ENCODE measurements around the gene SMAD6.

SMAD6 gene

DNA sequence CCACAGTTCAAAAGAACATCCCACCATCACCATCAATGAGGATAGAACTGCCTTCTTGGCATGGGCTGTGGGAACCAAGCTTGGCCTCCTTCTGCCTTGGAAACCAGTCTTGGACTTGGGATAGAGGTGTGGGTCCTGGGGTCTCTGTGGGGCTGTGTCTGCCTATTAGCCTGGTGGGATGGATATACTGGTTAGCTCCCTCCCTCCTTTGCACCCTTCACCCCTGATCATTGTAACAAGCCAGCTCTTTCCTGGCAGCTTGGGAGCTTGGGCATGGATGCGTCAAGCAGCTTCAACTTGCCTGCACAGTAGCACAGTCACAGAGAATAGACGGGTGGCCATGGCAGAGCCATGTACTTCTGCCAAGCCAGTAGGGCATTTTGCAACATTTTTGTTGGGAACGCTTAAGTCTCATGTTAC is 65.2 kb downstream of the SMAD6 start:
- no peaks in the 10 kb centered on the region for H3K9me3 ChIP-seq (ENCODE audit: control insufficient read depth, low read length)
- TF ChIP-seq, protein P1, sequence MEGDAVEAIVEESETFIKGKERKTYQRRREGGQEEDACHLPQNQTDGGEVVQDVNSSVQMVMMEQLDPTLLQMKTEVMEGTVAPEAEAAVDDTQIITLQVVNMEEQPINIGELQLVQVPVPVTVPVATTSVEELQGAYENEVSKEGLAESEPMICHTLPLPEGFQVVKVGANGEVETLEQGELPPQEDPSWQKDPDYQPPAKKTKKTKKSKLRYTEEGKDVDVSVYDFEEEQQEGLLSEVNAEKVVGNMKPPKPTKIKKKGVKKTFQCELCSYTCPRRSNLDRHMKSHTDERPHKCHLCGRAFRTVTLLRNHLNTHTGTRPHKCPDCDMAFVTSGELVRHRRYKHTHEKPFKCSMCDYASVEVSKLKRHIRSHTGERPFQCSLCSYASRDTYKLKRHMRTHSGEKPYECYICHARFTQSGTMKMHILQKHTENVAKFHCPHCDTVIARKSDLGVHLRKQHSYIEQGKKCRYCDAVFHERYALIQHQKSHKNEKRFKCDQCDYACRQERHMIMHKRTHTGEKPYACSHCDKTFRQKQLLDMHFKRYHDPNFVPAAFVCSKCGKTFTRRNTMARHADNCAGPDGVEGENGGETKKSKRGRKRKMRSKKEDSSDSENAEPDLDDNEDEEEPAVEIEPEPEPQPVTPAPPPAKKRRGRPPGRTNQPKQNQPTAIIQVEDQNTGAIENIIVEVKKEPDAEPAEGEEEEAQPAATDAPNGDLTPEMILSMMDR (IDR thresholded peaks at IDR 0.05), result no peak
- H3K4me2 ChIP-seq (ENCODE audit: low read length), result no peak overlapping the region
- H3K4me1 ChIP-seq, result no peaks in the 10 kb centered on the region
- H3K27ac ChIP-seq, result no peak overlapping the region
- H3K4me3 ChIP-seq (ENCODE audit: low read depth, low read length), result no peak overlapping the region
- no peaks in the 10 kb centered on the region for H3K27me3 ChIP-seq (ENCODE audit: control insufficient read depth, insufficient read depth, low read length)
- H3K9ac ChIP-seq, result no peak overlapping the region
- no peaks in the 10 kb centered on the region for H3K79me2 ChIP-seq
- H3K36me3 ChIP-seq (ENCODE audit: control insufficient read depth, insufficient read depth, low read length), result no peaks in the 10 kb centered on the region
- no peak overlapping the region for H2AFZ ChIP-seq

DNA sequence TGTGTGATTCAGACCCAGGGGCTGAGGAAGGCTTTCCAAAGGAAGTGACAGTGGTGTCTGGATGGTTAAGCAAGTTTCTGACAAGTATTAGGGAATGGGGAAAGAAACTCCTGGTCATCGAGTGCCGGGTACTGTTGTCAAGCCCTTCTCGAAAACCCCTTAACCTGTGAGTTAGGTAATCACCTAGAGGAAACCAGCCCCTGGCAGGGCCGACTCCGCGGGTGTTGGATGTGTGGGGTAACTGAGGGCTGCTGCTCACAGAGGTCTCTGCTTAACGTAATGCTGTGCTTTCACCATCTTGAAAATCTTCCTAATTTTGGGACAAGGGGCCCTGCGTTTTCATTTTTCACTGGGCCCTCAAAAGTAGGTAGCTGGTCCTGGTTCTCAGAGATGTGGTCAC is 67.0 kb downstream of the SMAD6 start:
- Histone ChIP-seq H3K79me2 (no peaks in the 10 kb centered on the region), H3K27me3 (ENCODE audit: control insufficient read depth, insufficient read depth, low read length) (no peaks in the 10 kb centered on the region), H3K4me1 (peaks cover under 1% of the 10 kb centered on the region), H2AFZ (no peak overlapping the region), H3K9me3 (ENCODE audit: control insufficient read depth, low read length) (no peaks in the 10 kb centered on the region), H3K36me3 (ENCODE audit: control insufficient read depth, insufficient read depth, low read length) (no peaks in the 10 kb centered on the region), H3K4me2 (ENCODE audit: low read length) (no peak overlapping the region), H3K4me3 (ENCODE audit: low read depth, low read length) (no peak overlapping the region), H3K27ac (no peak overlapping the region), H3K9ac (no peak overlapping the region)
- TF ChIP-seq, protein P1 (IDR thresholded peaks at IDR 0.05), result no peak

DNA sequence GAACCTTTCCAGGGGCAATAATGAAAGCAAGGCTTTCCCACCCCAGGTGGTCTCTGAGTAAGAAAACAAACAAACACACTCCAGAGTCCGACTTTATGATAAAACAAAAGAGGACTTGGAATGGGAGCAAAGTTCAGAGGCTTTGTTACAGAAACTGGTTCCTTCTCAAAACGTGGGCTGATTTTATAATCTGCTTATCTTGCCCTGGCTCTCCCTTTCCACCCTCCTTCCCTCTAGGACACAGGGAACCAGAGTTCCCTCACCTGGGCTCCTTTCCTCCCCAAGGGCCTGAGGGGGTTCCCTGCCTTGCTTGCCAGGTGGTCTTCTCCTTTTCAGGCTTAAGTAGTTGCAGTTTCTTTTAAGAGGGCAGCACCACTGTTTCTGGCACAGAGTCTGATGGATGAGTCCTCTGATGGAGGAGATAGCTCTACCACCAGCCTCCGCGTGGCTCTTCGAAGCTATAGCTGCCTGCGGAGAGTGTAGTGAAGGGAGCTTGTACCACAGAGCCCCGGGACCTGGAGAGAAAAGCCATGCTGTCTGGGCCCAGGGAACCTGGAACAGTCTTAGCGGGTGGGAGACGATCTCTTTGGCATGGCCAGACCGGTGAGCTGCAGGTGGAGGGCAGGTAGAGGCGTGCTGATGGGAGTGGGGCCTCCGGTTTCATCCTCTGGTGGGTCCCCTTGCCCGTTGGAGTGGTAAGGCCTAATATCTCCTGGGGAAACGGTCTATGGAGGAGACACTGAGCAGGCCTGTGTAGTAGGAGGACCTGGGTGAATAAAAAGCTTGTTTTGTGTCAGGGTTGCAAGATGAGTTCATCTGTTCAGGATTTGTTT is 68.7 kb downstream of the SMAD6 start:
- Histone ChIP-seq H3K27ac (no peak overlapping the region), H3K4me2 (ENCODE audit: low read length) (no peak overlapping the region), H3K9me3 (ENCODE audit: control insufficient read depth, low read length) (no peaks in the 10 kb centered on the region), H2AFZ (no peak overlapping the region), H3K27me3 (ENCODE audit: control insufficient read depth, insufficient read depth, low read length) (no peaks in the 10 kb centered on the region), H3K79me2 (no peaks in the 10 kb centered on the region), H3K36me3 (ENCODE audit: control insufficient read depth, insufficient read depth, low read length) (no peaks in the 10 kb centered on the region), H3K4me3 (ENCODE audit: low read depth, low read length) (no peak overlapping the region), H3K4me1 (peaks cover 4% of the 10 kb centered on the region), H3K9ac (no peak overlapping the region)
- TF ChIP-seq, protein P1 (IDR thresholded peaks at IDR 0.05), result no peak

DNA sequence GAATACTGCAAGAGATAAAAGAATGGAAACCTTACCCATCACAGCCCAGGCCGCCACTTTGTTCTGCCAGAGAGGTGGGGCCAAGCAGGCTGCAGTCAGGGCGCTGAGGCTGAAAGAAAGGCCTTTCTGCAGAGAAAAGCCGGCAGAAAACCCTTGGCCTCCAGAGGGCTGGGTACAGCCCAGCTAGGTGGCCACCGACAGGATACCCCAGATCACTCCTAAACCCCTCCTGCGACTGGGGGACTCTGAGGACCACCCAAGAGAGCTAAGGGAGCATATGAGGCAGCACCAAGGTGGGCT is 69.3 kb downstream of the SMAD6 start:
- H3K4me2 ChIP-seq (ENCODE audit: low read length), result no peak overlapping the region
- H3K9me3 ChIP-seq (ENCODE audit: control insufficient read depth, low read length), result no peaks in the 10 kb centered on the region
- H3K36me3 ChIP-seq (ENCODE audit: control insufficient read depth, insufficient read depth, low read length), result no peaks in the 10 kb centered on the region
- TF ChIP-seq, protein P1 (IDR thresholded peaks at IDR 0.05), result no peak
- no peak overlapping the region for H3K27ac ChIP-seq
- H3K4me3 ChIP-seq (ENCODE audit: low read depth, low read length), result no peak overlapping the region
- H3K9ac ChIP-seq, result no peak overlapping the region
- no peaks in the 10 kb centered on the region for H3K27me3 ChIP-seq (ENCODE audit: control insufficient read depth, insufficient read depth, low read length)
- H3K79me2 ChIP-seq, result no peaks in the 10 kb centered on the region
- H3K4me1 ChIP-seq, result peaks cover 4% of the 10 kb centered on the region
- H2AFZ ChIP-seq, result no peak overlapping the region

DNA sequence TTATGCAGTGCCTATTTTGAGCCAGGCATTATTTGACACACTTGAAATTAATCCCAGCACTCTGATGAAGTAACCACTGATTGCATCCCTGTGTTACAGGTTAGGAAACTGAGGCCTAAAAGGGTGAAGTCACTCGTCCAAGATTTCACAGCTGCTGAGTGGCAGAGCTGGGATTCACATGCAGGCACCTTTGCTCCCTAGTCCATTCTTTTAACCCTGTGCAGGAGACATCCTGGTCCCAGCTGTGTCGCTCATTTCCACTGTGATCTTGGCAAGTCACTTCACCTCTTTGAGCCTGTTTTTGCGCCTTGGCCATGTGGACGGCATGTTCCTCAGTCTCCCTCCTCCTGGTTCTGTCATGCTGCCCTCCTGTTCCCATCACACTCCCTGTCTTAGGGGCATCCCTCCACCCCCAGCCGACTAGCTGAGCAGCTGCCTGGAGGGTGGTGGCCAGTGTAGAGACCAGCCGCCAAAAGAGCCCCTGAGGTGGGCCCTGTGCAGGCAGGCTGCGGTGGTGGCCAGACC is 70.6 kb downstream of the SMAD6 start:
- TF ChIP-seq, protein P1 (IDR thresholded peaks at IDR 0.05), result no peak
- H3K4me2 ChIP-seq (ENCODE audit: low read length), result no peak overlapping the region
- no peak overlapping the region for H3K9ac ChIP-seq
- no peaks in the 10 kb centered on the region for H3K79me2 ChIP-seq
- no peaks in the 10 kb centered on the region for H3K9me3 ChIP-seq (ENCODE audit: control insufficient read depth, low read length)
- H3K27me3 ChIP-seq (ENCODE audit: control insufficient read depth, insufficient read depth, low read length), result no peaks in the 10 kb centered on the region
- H3K36me3 ChIP-seq (ENCODE audit: control insufficient read depth, insufficient read depth, low read length), result no peaks in the 10 kb centered on the region
- H3K4me1 ChIP-seq, result peaks cover 4% of the 10 kb centered on the region
- H3K4me3 ChIP-seq (ENCODE audit: low read depth, low read length), result no peak overlapping the region
- no peak overlapping the region for H3K27ac ChIP-seq
- H2AFZ ChIP-seq, result no peak overlapping the region
